HL-60 (cell line): Measurements from ENCODE around the gene HNRNPA0.

Experiments
- GABPA ChIP-seq: IDR thresholded peaks from 2 replicates; pipeline ENCODE4 v1.6.1; 2012; ENCODE audit warnings: low read depth
- POLR2AphosphoS5 ChIP-seq: IDR thresholded peaks from 2 replicates; pipeline ENCODE4 v1.6.1; 2012; ENCODE audit warnings: low read depth
- SPI1 ChIP-seq: IDR thresholded peaks from 2 replicates; pipeline ENCODE4 v1.6.1; 2012; ENCODE audit warnings: low read depth, mild to moderate bottlenecking, borderline replicate concordance
- TF ChIP-seq, protein P1 (sequence below): IDR thresholded peaks from one replicate; pipeline ENCODE4 v1.5.1; 2011; ENCODE audit warnings: low read length, control low read depth, inconsistent platforms; ENCODE audit not compliant: insufficient read depth
- TF ChIP-seq, protein P2 (sequence below): IDR thresholded peaks from 2 replicates; pipeline ENCODE4 v1.6.1; 2012; ENCODE audit warnings: low read depth; ENCODE audit not compliant: insufficient replicate concordance

DNA sequence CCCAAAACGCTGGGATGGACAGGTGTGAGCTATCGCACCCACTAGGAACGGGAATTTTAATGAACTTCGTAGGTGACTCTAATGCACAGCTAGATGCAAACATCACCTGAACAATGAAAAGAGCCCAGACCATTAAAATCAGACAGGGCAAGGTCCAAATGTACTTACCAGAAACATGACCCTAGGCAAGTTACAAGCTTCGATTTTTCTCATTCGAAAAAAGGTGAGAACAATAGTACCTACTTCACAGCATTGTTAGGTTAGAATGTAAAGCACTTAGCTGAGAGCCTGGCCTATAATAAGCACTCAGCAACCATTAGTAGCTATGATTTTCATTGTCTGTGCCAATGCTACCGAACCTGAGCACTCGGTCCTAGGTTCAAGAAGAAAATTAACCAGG, 12.4 kb downstream of the HNRNPA0 start:
- TF ChIP-seq, protein P1, sequence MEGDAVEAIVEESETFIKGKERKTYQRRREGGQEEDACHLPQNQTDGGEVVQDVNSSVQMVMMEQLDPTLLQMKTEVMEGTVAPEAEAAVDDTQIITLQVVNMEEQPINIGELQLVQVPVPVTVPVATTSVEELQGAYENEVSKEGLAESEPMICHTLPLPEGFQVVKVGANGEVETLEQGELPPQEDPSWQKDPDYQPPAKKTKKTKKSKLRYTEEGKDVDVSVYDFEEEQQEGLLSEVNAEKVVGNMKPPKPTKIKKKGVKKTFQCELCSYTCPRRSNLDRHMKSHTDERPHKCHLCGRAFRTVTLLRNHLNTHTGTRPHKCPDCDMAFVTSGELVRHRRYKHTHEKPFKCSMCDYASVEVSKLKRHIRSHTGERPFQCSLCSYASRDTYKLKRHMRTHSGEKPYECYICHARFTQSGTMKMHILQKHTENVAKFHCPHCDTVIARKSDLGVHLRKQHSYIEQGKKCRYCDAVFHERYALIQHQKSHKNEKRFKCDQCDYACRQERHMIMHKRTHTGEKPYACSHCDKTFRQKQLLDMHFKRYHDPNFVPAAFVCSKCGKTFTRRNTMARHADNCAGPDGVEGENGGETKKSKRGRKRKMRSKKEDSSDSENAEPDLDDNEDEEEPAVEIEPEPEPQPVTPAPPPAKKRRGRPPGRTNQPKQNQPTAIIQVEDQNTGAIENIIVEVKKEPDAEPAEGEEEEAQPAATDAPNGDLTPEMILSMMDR = no peak
- TF ChIP-seq POLR2AphosphoS5 (no peak), GABPA (no peak), SPI1 (no peak)
- TF ChIP-seq, protein P2, sequence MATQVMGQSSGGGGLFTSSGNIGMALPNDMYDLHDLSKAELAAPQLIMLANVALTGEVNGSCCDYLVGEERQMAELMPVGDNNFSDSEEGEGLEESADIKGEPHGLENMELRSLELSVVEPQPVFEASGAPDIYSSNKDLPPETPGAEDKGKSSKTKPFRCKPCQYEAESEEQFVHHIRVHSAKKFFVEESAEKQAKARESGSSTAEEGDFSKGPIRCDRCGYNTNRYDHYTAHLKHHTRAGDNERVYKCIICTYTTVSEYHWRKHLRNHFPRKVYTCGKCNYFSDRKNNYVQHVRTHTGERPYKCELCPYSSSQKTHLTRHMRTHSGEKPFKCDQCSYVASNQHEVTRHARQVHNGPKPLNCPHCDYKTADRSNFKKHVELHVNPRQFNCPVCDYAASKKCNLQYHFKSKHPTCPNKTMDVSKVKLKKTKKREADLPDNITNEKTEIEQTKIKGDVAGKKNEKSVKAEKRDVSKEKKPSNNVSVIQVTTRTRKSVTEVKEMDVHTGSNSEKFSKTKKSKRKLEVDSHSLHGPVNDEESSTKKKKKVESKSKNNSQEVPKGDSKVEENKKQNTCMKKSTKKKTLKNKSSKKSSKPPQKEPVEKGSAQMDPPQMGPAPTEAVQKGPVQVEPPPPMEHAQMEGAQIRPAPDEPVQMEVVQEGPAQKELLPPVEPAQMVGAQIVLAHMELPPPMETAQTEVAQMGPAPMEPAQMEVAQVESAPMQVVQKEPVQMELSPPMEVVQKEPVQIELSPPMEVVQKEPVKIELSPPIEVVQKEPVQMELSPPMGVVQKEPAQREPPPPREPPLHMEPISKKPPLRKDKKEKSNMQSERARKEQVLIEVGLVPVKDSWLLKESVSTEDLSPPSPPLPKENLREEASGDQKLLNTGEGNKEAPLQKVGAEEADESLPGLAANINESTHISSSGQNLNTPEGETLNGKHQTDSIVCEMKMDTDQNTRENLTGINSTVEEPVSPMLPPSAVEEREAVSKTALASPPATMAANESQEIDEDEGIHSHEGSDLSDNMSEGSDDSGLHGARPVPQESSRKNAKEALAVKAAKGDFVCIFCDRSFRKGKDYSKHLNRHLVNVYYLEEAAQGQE = no peak
